HEK293 (cell line): Measurements from ENCODE around the gene DRC1.

Experiments
- CTCF ChIA-PET: fragments of 350-600 bp; formaldehyde crosslinking; extraction: SDS; loops from one replicate; lab custom pipeline; 2021; ENCODE audit warnings: antibody characterized with exemption; lab: Yijun Ruan, JAX
- POLR2A ChIA-PET: fragments of 300-600 bp; formaldehyde crosslinking; extraction: SDS; loops from one replicate; lab custom pipeline; 2020; ENCODE audit warnings: antibody characterized with exemption, inconsistent platforms; lab: Yijun Ruan, JAX
- H3K27ac ChIP-seq: fragments of 200-500 bp; sonication (Bioruptor generic); 2 replicates; pipeline ENCODE4 v1.5.1; 2014; ENCODE audit warnings: low read depth, low read length, control low read depth, inconsistent platforms; ENCODE audit errors: extremely low read depth
- H3K36me3 ChIP-seq, 2 experiments: fragments of 200-500 bp in 1 of 2; sonication (Bioruptor generic) in 1 of 2; 1 replicate in 1 of 2; 2 replicates in 1 of 2; pipeline ENCODE4 v1.5.1; 2014 to 2017; ENCODE audit warnings: inconsistent platforms in 2 of 2, low read length in 2 of 2; ENCODE audit not compliant: control insufficient read depth in 2 of 2, insufficient read depth in 1 of 2
- H3K4me1 ChIP-seq: fragments of 200-500 bp; sonication (Bioruptor generic); 2 replicates; pipeline ENCODE4 v1.5.1; 2014; ENCODE audit warnings: mild to moderate bottlenecking, low read length, inconsistent platforms; ENCODE audit not compliant: control insufficient read depth, insufficient read depth
- H3K4me3 ChIP-seq: 2 replicates; pipeline ENCODE4 v1.5.1; 2011; ENCODE audit warnings: low read depth, mild to moderate bottlenecking, control low read depth, low read length, moderate library complexity
- H3K9me3 ChIP-seq: fragments of 200-500 bp; sonication (Bioruptor generic); 2 replicates; pipeline ENCODE4 v1.5.1; 2014; ENCODE audit warnings: low read depth, low read length, inconsistent platforms; ENCODE audit not compliant: control insufficient read depth, insufficient read depth
- BCL11B ChIP-seq: fragments of 450-650 bp; formaldehyde crosslinking; IDR thresholded peaks from 2 replicates; pipeline ENCODE4 v1.5.1; 2016; ENCODE audit warnings: low read depth, missing biosample characterization, missing genetic modification characterization
- SCRT2 ChIP-seq: fragments of 450-650 bp; formaldehyde crosslinking; IDR thresholded peaks from 2 replicates; pipeline ENCODE4 v1.5.1; 2016; ENCODE audit warnings: missing biosample characterization, missing genetic modification characterization
- SP2 ChIP-seq: fragments of 450-650 bp; formaldehyde crosslinking; IDR thresholded peaks from 2 replicates; pipeline ENCODE4 v1.5.1; 2016; ENCODE audit warnings: missing biosample characterization, missing genetic modification characterization
- ZBTB48 ChIP-seq: fragments of 450-650 bp; formaldehyde crosslinking; IDR thresholded peaks from 2 replicates; pipeline ENCODE4 v1.5.1; 2016; ENCODE audit warnings: missing biosample characterization, missing genetic modification characterization
- ZBTB8A ChIP-seq: fragments of 450-650 bp; formaldehyde crosslinking; IDR thresholded peaks from 2 replicates; pipeline ENCODE4 v1.5.1; 2016; ENCODE audit warnings: missing biosample characterization, missing genetic modification characterization
- ZIC2 ChIP-seq: fragments of 450-650 bp; formaldehyde crosslinking; IDR thresholded peaks from 2 replicates; pipeline ENCODE4 v1.5.1; 2016; ENCODE audit warnings: missing biosample characterization, missing genetic modification characterization
- ZNF112 ChIP-seq: fragments of 450-650 bp; formaldehyde crosslinking; IDR thresholded peaks from 2 replicates; pipeline ENCODE4 v1.5.0; 2017; ENCODE audit warnings: missing biosample characterization, missing genetic modification characterization
- ZNF184 ChIP-seq: fragments of 450-650 bp; IDR thresholded peaks from 2 replicates; pipeline ENCODE4 v1.5.1; 2018; ENCODE audit warnings: missing biosample characterization, mild to moderate bottlenecking, missing genetic modification characterization
- ZNF211 ChIP-seq: fragments of 450-650 bp; formaldehyde crosslinking; IDR thresholded peaks from 2 replicates; pipeline ENCODE4 v1.5.1; 2016; ENCODE audit warnings: low read depth, missing biosample characterization, missing genetic modification characterization
- ZNF274 ChIP-seq, 2 experiments: fragments of 200-500 bp in 1 of 2; fragments of 450-650 bp in 1 of 2; sonication (Bioruptor generic) in 1 of 2; formaldehyde crosslinking in 1 of 2; IDR thresholded peaks; 2 replicates each; pipeline versions ENCODE4 v1.5.1 to v1.6.1; 2014 to 2016; ENCODE audit warnings: borderline replicate concordance in 1 of 2, inconsistent platforms in 1 of 2, low read length in 1 of 2, missing biosample characterization in 1 of 2, missing genetic modification characterization in 1 of 2
- ZNF366 ChIP-seq: fragments of 450-650 bp; formaldehyde crosslinking; conservative IDR thresholded peaks from 2 replicates; pipeline ENCODE4 v1.5.1; 2016; ENCODE audit warnings: missing biosample characterization, missing genetic modification characterization
- ZNF391 ChIP-seq: fragments of 450-650 bp; formaldehyde crosslinking; IDR thresholded peaks from 2 replicates; pipeline ENCODE4 v1.5.1; 2016; ENCODE audit warnings: low read depth, missing biosample characterization, missing genetic modification characterization, borderline replicate concordance
- ZNF416 ChIP-seq: fragments of 450-650 bp; formaldehyde crosslinking; IDR thresholded peaks from 2 replicates; pipeline ENCODE4 v1.5.1; 2016; ENCODE audit warnings: missing biosample characterization, missing genetic modification characterization
- ZNF544 ChIP-seq: fragments of 450-650 bp; formaldehyde crosslinking; IDR thresholded peaks from 2 replicates; pipeline ENCODE4 v1.5.0; 2017; ENCODE audit warnings: missing biosample characterization, missing genetic modification characterization
- ZNF654 ChIP-seq: fragments of 450-650 bp; formaldehyde crosslinking; IDR thresholded peaks from 2 replicates; pipeline ENCODE4 v1.5.1; 2016; ENCODE audit warnings: low read depth, missing biosample characterization, missing genetic modification characterization
- TF ChIP-seq, protein P1 (sequence below): fragments of 450-650 bp; formaldehyde crosslinking; IDR thresholded peaks from 2 replicates; pipeline ENCODE4 v1.5.1; 2016; ENCODE audit warnings: missing biosample characterization, missing genetic modification characterization, low read depth
- TF ChIP-seq, protein P2 (sequence below): fragments of 450-650 bp; formaldehyde crosslinking; IDR thresholded peaks from 2 replicates; pipeline ENCODE4 v1.5.1; 2017; ENCODE audit warnings: missing biosample characterization, missing genetic modification characterization
- TF ChIP-seq, protein P3 (sequence below): fragments of 450-650 bp; formaldehyde crosslinking; IDR thresholded peaks from 2 replicates; pipeline ENCODE4 v1.5.1; 2017; ENCODE audit warnings: missing biosample characterization, missing genetic modification characterization
- TF ChIP-seq, protein P4 (sequence below): fragments of 450-650 bp; formaldehyde crosslinking; IDR thresholded peaks from 2 replicates; pipeline ENCODE4; 2016; ENCODE audit warnings: missing biosample characterization, missing genetic modification characterization
- TF ChIP-seq, protein P5 (sequence below): fragments of 450-650 bp; formaldehyde crosslinking; IDR thresholded peaks from 2 replicates; pipeline ENCODE4 v1.5.1; 2017; ENCODE audit warnings: missing biosample characterization, missing genetic modification characterization

Gene DRC1

GRCh38 chr2:26380281-26380680, 21.4 kb upstream of the DRC1 start (continued):
- TF ChIP-seq ZNF184 (tag by site-specific recombination), result no peak
- TF ChIP-seq ZNF211 (tag by site-specific recombination), result no peak
- no peak for TF ChIP-seq ZBTB48 (tag by site-specific recombination)
- TF ChIP-seq SP2 (tag by site-specific recombination), result no peak
- TF ChIP-seq, all 188 proteins: peak for 0

DNA sequence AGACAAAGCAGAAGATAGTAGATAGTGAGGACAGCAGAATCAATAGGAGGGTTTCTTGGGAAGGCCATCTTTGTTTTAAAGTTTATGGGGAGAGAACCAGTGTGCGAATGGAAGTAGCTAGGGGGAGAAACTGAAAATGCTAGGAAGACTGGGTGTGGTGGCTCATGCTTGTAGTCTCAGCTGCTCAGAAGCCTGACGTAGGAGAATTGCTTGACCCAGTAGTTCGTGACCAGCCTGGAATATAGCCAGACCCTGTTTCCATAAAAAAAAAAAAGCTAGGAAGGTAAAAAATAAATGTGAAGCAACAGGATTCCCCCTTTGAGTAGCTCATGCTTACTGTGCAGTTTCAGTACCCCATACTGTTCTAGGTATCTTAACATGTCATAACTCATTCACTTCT, 19.2 kb upstream of the DRC1 start:
- Histone ChIP-seq H3K36me3 (peaks cover 15 to 35% of the 10 kb centered on the region in 2 experiments), H3K9me3 (no peaks in the 10 kb centered on the region), H3K27ac (no peak overlapping the region), H3K4me3 (no peak overlapping the region), H3K4me1 (0 out of 2 replicates have a peak, but pooled peaks cover 3% of the 10 kb centered on the region)
- TF ChIP-seq, protein P1, sequence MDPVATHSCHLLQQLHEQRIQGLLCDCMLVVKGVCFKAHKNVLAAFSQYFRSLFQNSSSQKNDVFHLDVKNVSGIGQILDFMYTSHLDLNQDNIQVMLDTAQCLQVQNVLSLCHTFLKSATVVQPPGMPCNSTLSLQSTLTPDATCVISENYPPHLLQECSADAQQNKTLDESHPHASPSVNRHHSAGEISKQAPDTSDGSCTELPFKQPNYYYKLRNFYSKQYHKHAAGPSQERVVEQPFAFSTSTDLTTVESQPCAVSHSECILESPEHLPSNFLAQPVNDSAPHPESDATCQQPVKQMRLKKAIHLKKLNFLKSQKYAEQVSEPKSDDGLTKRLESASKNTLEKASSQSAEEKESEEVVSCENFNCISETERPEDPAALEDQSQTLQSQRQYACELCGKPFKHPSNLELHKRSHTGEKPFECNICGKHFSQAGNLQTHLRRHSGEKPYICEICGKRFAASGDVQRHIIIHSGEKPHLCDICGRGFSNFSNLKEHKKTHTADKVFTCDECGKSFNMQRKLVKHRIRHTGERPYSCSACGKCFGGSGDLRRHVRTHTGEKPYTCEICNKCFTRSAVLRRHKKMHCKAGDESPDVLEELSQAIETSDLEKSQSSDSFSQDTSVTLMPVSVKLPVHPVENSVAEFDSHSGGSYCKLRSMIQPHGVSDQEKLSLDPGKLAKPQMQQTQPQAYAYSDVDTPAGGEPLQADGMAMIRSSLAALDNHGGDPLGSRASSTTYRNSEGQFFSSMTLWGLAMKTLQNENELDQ (tag by site-specific recombination), result no peak
- TF ChIP-seq, protein P2, sequence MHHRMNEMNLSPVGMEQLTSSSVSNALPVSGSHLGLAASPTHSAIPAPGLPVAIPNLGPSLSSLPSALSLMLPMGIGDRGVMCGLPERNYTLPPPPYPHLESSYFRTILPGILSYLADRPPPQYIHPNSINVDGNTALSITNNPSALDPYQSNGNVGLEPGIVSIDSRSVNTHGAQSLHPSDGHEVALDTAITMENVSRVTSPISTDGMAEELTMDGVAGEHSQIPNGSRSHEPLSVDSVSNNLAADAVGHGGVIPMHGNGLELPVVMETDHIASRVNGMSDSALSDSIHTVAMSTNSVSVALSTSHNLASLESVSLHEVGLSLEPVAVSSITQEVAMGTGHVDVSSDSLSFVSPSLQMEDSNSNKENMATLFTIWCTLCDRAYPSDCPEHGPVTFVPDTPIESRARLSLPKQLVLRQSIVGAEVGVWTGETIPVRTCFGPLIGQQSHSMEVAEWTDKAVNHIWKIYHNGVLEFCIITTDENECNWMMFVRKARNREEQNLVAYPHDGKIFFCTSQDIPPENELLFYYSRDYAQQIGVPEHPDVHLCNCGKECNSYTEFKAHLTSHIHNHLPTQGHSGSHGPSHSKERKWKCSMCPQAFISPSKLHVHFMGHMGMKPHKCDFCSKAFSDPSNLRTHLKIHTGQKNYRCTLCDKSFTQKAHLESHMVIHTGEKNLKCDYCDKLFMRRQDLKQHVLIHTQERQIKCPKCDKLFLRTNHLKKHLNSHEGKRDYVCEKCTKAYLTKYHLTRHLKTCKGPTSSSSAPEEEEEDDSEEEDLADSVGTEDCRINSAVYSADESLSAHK (tag by site-specific recombination), result no peak
- TF ChIP-seq ZNF416 (tag by site-specific recombination) (no peak), ZNF654 (tag by site-specific recombination) (no peak), ZNF366 (tag by site-specific recombination) (no peak), ZNF544 (tag by site-specific recombination) (no peak), ZBTB8A (tag by site-specific recombination) (no peak), ZIC2 (tag by site-specific recombination) (no peak), ZNF112 (tag by site-specific recombination) (no peak), BCL11B (tag by site-specific recombination) (no peak), SCRT2 (tag by site-specific recombination) (no peak), ZNF274 (IDR thresholded peaks at IDR 0.05; ENCODE audit: low read length) (no peak), ZNF274 (tag by site-specific recombination; IDR thresholded peaks at IDR 0.05; ENCODE audit: borderline replicate concordance) (no peak), ZNF391 (tag by site-specific recombination) (no peak)
- TF ChIP-seq, protein P3, sequence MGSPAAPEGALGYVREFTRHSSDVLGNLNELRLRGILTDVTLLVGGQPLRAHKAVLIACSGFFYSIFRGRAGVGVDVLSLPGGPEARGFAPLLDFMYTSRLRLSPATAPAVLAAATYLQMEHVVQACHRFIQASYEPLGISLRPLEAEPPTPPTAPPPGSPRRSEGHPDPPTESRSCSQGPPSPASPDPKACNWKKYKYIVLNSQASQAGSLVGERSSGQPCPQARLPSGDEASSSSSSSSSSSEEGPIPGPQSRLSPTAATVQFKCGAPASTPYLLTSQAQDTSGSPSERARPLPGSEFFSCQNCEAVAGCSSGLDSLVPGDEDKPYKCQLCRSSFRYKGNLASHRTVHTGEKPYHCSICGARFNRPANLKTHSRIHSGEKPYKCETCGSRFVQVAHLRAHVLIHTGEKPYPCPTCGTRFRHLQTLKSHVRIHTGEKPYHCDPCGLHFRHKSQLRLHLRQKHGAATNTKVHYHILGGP (tag by site-specific recombination), result no peak
- TF ChIP-seq, protein P4, sequence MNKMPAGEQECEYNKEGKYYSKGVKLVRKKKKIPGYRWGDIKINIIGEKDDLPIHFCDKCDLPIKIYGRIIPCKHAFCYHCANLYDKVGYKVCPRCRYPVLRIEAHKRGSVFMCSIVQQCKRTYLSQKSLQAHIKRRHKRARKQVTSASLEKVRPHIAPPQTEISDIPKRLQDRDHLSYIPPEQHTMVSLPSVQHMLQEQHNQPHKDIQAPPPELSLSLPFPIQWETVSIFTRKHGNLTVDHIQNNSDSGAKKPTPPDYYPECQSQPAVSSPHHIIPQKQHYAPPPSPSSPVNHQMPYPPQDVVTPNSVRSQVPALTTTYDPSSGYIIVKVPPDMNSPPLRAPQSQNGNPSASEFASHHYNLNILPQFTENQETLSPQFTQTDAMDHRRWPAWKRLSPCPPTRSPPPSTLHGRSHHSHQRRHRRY (tag by site-specific recombination), result no peak
- TF ChIP-seq, protein P5, sequence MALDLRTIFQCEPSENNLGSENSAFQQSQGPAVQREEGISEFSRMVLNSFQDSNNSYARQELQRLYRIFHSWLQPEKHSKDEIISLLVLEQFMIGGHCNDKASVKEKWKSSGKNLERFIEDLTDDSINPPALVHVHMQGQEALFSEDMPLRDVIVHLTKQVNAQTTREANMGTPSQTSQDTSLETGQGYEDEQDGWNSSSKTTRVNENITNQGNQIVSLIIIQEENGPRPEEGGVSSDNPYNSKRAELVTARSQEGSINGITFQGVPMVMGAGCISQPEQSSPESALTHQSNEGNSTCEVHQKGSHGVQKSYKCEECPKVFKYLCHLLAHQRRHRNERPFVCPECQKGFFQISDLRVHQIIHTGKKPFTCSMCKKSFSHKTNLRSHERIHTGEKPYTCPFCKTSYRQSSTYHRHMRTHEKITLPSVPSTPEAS (tag by site-specific recombination), result no peak
- ChIA-PET CTCF (no interaction called here), POLR2A (interaction anchor here (1.0 kb wide), 1 partner anchor 9 kb away, joined by 5 read pairs; no protein-coding TSS in a partner anchor)
